A549 (cell line): Measurements from ENCODE around the gene SLC43A3.

ENCODE experiments used
- CBX8 ChIP-seq: fragments of 200-600 bp; sonication (generic); IDR thresholded peaks from 2 replicates; pipeline ENCODE4 v1.6.1; 2016
- CTCF ChIP-seq: fragments of >200 bp; sonication (Bioruptor Twin); formaldehyde crosslinking; IDR thresholded peaks from 3 replicates; pipeline ENCODE4 v1.5.1; 2016
- EHMT2 ChIP-seq: fragments of 200-600 bp; sonication (generic); IDR thresholded peaks from 2 replicates; pipeline ENCODE4 v1.6.1; 2016; ENCODE audit warnings: antibody characterized with exemption, low read depth, mild to moderate bottlenecking, moderate library complexity
- JUN ChIP-seq, 2 experiments: fragments of >200 bp; sonication (Bioruptor Twin); formaldehyde crosslinking; IDR thresholded peaks; 2 replicates in 1 of 2; 3 replicates in 1 of 2; pipeline ENCODE4 v1.6.1; 2016 to 2017
- NPAS2 ChIP-seq: fragments of 250-450 bp; sonication (Bioruptor Pico); IDR thresholded peaks from 2 replicates; pipeline ENCODE4 v1.8.0; 2022; ENCODE audit warnings: mild to moderate bottlenecking, moderate library complexity, borderline replicate concordance
- POLR2A ChIP-seq: IDR thresholded peaks from 2 replicates; pipeline ENCODE4 v1.6.1; 2012; ENCODE audit warnings: mild to moderate bottlenecking, low read length
- TP53 ChIP-seq: fragments of 250-450 bp; sonication (Bioruptor Pico); IDR thresholded peaks from 2 replicates; pipeline ENCODE4 v1.5.0; 2021; ENCODE audit warnings: mild to moderate bottlenecking, moderate library complexity
- ZNF302 ChIP-seq: fragments of 250-450 bp; sonication (Bioruptor Pico); IDR thresholded peaks from 2 replicates; pipeline ENCODE4 v1.9.0; 2021; ENCODE audit warnings: inconsistent platforms, mild to moderate bottlenecking, moderate library complexity
- TF ChIP-seq, protein P1 (sequence below): IDR thresholded peaks from 2 replicates; pipeline ENCODE4 v1.6.1; 2012
- TF ChIP-seq, protein P2 (sequence below): IDR thresholded peaks from 2 replicates; pipeline ENCODE4 v1.6.1; 2012

- no peak for TF ChIP-seq CTCF
- no peak for TF ChIP-seq JUN (IDR thresholded peaks at IDR 0.05)
- TF ChIP-seq TP53 (CRISPR knock-in tag): no peak
- TF ChIP-seq, protein P1, sequence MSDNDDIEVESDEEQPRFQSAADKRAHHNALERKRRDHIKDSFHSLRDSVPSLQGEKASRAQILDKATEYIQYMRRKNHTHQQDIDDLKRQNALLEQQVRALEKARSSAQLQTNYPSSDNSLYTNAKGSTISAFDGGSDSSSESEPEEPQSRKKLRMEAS: no peak
- TF ChIP-seq EHMT2: no peak
- TF ChIP-seq POLR2A: no peak
- TF ChIP-seq CBX8: no peak
- TF ChIP-seq, protein P2, sequence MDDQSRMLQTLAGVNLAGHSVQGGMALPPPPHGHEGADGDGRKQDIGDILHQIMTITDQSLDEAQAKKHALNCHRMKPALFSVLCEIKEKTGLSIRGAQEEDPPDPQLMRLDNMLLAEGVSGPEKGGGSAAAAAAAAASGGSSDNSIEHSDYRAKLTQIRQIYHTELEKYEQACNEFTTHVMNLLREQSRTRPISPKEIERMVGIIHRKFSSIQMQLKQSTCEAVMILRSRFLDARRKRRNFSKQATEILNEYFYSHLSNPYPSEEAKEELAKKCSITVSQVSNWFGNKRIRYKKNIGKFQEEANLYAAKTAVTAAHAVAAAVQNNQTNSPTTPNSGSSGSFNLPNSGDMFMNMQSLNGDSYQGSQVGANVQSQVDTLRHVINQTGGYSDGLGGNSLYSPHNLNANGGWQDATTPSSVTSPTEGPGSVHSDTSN: no peak
- no peak for TF ChIP-seq NPAS2 (CRISPR knock-in tag)
- TF ChIP-seq ZNF302 (CRISPR knock-in tag): no peak
Measured at GRCh38 chr11:57377107-57377506, 49.8 kb downstream of the SLC43A3 start.
